ENCODE data around the gene ASNSD1.
A peak's percentile ranks its signal among the peaks of the same experiment; 100 is the strongest.

ASNSD1 gene

GRCh38 chr2:189661148-189661956 is at the start of gene ASNSD1:
ASNSD1 (plus strand) TSS chr2:189661459; CDS start chr2:189666133, 4,674 bp downstream.
- DNase-seq (ENCODE audit: low spot score) = peak; percentile 100

- peak; percentile 4 for DNase-seq (ENCODE audit: low spot score)
Observed at GRCh38 chr2:189613077-189613636, 48.1 kb upstream of the ASNSD1 start.

- no peak for DNase-seq (ENCODE audit: low spot score)
Observed at GRCh38 chr2:189613650-189614420, 47.4 kb upstream of the ASNSD1 start.

DNA sequence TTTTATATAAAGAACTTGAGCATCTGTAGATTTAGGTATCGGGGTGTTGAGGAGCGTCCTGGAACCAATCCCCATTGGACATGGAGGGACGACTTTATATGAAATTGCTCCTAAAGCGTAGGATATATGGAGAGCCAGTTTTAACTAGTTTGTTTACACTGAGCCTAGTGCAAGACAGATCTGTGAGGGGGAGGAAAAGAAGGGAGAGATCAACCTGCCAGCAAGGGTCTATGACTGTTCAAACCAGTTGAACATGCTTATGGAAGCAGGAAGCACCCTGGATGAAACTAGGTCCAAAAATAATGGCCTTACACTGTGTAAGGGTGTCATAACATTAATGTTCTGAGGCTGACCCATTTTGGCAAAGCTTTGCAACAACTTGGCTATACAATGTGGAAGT is 46.7 kb upstream of the ASNSD1 start:
- DNase-seq (ENCODE audit: low spot score) = no peak

DNA sequence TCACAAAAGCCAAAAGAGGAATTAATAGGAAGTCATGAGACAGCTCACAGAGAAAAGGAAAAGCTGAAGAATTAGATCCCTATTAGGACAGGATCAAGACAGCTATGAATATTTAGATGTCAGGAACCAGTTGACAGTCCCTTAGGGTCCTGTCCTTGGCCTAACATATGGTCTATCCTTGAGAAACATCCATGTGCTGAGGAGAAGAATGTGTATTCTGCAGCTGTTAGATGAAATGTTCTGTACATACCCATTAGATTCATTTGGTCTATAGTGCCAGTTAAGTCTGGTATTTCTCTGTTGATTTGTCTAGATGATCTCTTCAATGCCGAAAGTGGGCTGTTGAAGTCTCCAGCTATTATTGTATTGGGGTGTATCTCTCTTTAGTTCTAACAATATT is 43.1 kb upstream of the ASNSD1 start:
- no peak for DNase-seq (ENCODE audit: low spot score)

DNA sequence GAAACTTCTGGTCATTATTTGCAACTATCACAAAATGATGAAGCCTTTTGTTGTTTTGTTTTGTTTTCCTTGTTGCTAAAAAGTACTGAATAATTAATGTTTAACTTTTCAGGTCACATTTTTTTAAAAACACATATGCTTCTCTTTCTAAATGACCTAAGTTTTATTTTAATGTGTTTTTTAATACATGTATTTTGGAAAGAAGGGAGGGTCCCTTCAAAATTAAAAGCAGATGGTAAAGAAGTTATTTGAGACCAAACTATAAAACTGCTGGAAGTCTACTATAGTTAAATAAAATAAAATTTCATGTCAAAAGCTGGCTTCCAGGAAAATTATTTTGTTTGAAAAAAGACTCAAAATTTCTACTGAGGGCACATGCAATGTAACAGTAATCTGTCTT is 39.5 kb upstream of the ASNSD1 start:
- no peak for DNase-seq (ENCODE audit: low spot score)

- no peak for DNase-seq (ENCODE audit: low spot score)
Observed at GRCh38 chr2:189623049-189623448, 38.2 kb upstream of the ASNSD1 start.

- DNase-seq (ENCODE audit: low spot score) = no peak
Observed at GRCh38 chr2:189624648-189625355, 36.5 kb upstream of the ASNSD1 start.

DNA sequence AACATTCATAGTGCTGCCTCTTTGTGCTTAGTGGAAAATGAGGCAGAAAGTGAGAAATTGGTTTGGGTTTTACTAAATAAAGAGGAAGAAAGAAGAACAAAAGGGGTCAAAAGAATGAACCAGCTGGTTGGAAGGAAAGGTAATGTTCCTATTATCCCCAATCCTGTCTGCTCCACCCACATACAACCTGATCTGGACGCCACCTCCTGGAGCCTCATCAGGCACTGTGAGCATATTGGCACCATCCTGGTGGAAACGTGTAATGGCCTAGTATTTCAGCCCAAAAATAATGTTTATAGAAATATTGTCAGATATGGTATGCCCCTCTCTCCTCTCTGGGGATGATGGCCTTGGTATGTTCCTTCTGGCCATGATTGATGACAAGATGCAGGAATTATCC is 35.6 kb upstream of the ASNSD1 start:
- DNase-seq (ENCODE audit: low spot score) = no peak

DNA sequence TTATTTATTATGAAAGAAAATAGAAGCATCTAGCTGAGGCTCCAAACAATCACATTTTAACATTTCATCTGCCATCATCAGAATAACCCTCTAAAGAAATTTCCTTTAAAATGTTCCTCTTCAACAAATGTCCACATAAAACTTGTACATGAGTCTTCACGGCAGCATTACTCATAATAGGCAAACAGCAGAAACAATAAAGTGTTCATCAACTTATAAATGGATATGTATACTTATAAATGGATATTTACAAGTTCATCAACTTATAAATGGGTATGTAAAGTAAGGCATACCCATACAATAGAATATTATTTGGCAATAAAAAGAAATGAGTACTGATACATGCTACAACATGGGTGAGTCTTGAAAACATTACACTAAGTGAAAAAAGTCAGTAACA is 33.5 kb upstream of the ASNSD1 start:
- no peak for DNase-seq (ENCODE audit: low spot score)

DNA sequence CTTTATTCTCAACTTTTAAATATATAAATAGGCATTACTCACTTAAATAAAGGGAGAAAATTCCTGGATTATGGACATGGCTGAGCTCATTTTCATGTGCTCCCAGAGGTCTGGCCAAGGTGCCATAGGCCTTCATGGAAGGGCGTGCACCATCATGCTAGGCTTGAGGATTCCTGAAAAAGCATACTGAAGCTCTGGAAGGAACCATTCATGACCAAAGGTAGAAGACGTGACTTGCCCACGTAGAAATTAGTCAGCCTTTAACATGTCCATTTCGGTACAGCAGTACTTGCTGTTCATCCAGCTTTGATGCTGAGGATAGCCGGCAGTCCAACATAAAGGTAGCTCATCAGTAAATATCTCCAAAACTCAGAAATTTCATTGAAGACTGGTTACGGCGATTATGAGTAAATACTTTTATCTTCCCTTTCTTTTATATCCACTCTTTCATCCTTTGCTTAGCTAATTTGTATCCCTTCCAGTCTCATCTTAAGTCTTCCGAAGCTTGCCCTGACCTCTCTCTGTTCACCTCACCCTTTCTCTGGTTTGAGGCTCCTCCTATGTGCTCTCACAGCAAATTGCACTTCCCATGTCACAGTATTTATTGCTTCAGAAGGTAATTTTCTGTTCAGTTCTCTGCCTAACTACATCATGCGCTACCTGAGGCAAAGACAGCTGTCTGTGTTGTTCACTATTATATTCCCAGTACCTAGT is 32.3 kb upstream of the ASNSD1 start:
- DNase-seq (ENCODE audit: low spot score) = no peak

GRCh38 chr2:189629531-189630453 is 31.5 kb upstream of the ASNSD1 start:
- DNase-seq (ENCODE audit: low spot score) = no peak

DNA sequence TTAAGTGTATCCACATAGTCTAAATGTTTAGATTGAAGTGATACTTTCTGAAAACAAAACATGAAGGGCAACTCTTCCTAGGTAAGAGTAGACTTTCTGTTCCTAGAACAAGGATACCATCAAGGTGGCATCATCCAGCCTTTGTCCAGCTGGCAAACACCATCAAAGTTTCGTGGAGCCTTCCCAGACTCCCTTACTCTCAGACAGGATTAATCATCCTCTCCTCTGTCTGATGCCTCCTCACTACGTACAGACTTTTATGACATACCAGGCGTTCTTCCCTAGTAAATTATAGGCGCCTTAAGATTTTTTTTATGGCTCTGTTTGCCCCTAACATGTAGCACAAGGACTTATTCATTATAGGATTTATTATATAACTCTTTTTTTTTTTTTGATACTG is 29.4 kb upstream of the ASNSD1 start:
- no peak for DNase-seq (ENCODE audit: low spot score)

DNA sequence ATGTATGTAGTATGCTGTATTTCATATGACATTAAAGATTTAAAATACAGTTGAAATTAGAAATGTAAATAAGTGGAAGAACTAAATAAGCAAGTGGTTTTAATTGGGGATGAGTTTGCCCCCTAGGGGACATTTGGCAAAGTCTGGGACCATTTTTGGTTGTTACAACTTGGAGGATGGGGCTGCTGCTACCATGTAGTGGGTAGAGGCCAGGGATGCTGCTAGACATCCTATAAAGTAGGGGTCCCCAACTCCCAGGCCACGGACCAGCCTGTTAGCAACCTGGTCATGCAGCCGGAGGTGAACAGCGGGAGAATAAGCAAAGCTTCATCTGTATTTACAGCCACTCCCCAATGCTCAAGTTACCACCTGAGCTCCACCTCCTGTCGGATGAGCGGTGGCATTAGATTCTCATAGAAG is 27.9 kb upstream of the ASNSD1 start:
- no peak for DNase-seq (ENCODE audit: low spot score)

- DNase-seq (ENCODE audit: low spot score) = no peak
Observed at GRCh38 chr2:189635353-189635752, 25.9 kb upstream of the ASNSD1 start.

DNA sequence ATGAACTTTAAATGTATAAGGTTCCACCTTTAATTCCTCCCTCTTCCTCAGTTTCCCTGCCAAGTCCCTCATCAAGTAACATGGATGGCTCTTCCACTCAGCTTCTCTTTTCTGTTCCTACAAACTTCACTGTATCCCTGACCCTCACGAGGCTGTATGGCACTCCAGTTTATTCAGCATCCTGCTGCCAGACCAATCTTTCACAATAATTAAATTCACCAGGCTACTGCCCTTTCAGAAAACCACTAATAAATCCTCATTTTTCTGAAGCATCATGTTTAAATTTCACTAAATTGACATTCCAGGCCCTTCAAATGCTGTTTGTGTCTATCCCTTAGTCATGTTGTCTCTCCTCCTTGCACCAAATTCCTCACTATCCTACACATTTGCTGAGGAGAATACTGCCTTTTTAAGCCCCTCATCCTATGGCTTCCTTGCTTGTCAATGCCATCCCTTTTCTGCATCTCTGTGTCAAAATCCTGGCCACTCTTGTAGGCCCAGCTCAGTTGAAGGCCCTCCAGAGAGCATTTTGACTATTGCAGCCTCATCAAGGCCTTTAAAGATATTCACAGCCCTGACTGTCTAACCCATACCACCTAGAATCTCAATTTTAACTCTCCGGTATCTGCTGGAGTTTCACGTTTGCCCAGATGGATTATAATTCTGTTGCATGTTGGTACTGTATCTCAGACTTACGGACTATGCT is 22.8 kb upstream of the ASNSD1 start:
- no peak for DNase-seq (ENCODE audit: low spot score)

DNA sequence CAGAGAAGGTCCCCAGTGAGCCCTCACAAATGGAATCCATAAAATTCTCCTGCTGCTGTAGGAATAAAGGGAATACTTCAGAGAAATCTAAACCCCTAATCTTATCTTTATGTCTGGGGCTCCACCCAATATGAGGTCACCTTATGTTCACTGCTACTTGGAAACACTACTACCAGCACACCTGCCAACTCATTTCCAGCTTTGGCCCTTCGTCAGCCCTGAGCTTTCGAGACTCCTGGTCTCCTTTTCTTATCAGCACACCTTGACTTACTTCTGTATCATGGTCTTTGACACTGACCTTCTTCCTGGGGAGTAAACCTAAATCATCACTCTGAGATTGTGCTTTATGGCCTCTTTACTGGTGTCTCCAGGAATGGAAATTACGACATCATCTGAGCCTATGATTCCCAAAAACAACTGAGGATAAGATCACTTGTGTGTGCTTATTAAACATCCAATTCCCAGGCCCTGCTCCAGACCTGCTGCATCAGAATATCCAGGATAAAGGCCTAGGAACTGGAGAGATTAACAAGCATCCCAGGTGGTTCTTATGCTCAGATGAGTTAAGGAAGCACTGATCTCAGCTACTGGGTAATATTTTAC is 22.2 kb upstream of the ASNSD1 start:
- DNase-seq (ENCODE audit: low spot score) = no peak

DNA sequence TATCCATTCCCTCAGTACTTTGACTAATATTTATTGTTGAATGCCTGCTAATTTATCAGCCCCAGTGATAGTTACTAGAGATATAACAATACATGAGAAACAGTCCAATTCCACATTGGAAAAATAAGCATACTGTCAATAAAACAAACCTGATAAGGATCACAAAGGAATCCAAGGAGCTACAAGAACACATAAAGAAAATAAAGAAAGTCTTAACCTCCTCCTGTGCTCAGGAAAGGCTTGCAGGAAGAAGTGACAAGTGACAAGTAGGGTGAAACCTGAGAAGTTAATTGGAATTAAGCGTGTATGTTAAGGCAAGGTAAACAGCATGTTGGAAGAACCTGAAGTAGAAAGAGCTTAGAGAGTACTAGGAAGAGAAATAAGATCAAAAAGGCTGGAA is 20.3 kb upstream of the ASNSD1 start:
- no peak for DNase-seq (ENCODE audit: low spot score)

DNA sequence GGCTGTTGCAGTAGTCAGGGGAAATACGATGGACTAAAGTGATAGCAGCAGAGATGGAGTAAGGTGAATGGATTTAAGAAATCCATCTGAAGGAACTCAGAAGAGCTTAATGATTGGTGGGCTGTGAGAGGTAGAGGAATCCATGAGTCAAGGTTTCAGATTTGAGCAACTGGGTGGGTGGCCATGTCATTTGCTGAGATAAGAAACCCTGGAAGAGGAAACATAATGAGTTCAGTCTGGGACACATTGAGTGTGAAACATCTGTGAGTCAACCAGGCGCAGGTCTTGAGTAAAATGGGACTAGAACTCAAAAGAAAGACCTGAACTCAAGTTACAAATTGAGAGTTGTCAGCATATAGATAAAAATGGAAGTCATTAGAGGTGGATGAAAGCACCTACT is 19.7 kb upstream of the ASNSD1 start:
- no peak for DNase-seq (ENCODE audit: low spot score)

DNA sequence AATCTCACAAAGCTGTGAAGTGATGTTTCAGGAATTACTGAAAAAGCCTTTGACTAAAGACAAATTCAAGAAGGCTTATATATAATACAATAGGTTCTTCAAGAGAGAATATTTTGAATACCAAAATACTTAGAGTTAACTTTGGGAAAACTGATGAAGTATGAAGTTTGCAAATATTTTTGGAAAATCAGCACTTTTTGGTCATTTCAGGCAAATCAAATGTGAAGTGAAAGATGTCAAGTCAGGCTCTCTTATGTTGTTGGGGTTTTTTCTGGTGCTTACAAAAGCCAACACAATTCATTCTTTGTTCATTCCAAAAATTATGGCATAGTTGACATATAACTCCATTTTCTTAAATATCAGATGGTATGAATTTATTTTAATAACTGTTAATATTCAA is 14.7 kb upstream of the ASNSD1 start:
- no peak for DNase-seq (ENCODE audit: low spot score)
